ENCODE data around the gene RALGAPA1.

The RALGAPA1 gene

DNA sequence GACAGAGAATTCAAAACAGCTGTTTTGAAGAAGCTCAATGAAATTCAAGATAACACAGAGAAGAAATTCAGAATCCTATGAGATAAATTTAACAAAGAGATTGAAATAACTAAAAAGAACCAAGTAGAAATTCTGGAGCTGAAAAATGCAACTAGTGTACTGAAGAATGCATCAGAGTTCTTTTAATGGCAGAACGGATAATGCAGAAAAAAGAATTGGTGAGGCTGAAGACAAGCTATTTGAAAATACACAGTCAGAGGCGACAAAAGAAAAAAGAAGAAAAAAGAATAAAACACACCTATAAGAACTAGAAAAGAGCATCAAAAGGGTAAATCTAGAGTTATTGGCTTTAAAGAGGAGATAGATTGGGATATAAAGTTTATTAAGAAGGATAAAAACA lies 171.8 kb downstream of the RALGAPA1 start:
- H3K4me3 ChIP-seq (ENCODE audit: low read length): no peak overlapping the region
- H3K9ac ChIP-seq (ENCODE audit: low read length): no peak overlapping the region
- no peak overlapping the region for H2AFZ ChIP-seq (ENCODE audit: low read depth, low read length)
- H4K20me1 ChIP-seq (ENCODE audit: insufficient read depth, low read length): no peaks in the 10 kb centered on the region
- no peaks in the 10 kb centered on the region for H3K4me1 ChIP-seq (ENCODE audit: low read length)
- H3K9me3 ChIP-seq (ENCODE audit: insufficient read depth, low read length): no peaks in the 10 kb centered on the region
- peaks cover 8% of the 10 kb centered on the region for H3K36me3 ChIP-seq (replicated peaks; ENCODE audit: low read depth, low read length)
- no peak for TF ChIP-seq EZH2phosphoT487 (IDR thresholded peaks at IDR 0.05; ENCODE audit: low read depth)
- TF ChIP-seq, protein P1, sequence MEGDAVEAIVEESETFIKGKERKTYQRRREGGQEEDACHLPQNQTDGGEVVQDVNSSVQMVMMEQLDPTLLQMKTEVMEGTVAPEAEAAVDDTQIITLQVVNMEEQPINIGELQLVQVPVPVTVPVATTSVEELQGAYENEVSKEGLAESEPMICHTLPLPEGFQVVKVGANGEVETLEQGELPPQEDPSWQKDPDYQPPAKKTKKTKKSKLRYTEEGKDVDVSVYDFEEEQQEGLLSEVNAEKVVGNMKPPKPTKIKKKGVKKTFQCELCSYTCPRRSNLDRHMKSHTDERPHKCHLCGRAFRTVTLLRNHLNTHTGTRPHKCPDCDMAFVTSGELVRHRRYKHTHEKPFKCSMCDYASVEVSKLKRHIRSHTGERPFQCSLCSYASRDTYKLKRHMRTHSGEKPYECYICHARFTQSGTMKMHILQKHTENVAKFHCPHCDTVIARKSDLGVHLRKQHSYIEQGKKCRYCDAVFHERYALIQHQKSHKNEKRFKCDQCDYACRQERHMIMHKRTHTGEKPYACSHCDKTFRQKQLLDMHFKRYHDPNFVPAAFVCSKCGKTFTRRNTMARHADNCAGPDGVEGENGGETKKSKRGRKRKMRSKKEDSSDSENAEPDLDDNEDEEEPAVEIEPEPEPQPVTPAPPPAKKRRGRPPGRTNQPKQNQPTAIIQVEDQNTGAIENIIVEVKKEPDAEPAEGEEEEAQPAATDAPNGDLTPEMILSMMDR (IDR thresholded peaks at IDR 0.05; ENCODE audit: low read depth, low read length): no peak
- H3K27ac ChIP-seq (ENCODE audit: low read length): no peak overlapping the region
- H3K27me3 ChIP-seq (ENCODE audit: low read depth, low read length): no peaks in the 10 kb centered on the region
- H3K4me2 ChIP-seq (ENCODE audit: low read length): no peak overlapping the region
- no peaks in the 10 kb centered on the region for H3K79me2 ChIP-seq (ENCODE audit: low read length)

DNA sequence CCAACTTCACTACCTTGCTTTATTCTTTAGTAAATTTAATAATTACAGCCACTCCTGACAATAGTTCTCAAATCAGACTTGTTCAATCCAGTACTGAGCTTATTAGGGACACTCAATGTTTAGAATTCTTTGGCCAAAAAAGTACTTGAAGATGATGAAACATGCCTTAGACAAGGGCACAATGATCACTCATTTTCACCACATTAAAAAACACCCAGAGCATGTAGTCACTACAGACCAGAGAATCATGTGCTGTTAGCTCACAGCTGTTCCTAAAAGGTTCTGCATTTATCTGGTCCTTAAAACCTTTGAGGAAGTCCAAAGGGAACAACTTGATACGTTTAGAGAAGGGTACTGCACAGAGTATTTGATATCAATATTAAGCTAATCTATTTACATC lies 176.4 kb downstream of the RALGAPA1 start:
- H3K9me3 ChIP-seq (ENCODE audit: insufficient read depth, low read length): no peaks in the 10 kb centered on the region
- no peak overlapping the region for H3K4me3 ChIP-seq (ENCODE audit: low read length)
- H3K27me3 ChIP-seq (ENCODE audit: low read depth, low read length): no peaks in the 10 kb centered on the region
- no peaks in the 10 kb centered on the region for H3K79me2 ChIP-seq (ENCODE audit: low read length)
- no peaks in the 10 kb centered on the region for H3K4me1 ChIP-seq (ENCODE audit: low read length)
- H3K4me2 ChIP-seq (ENCODE audit: low read length): no peak overlapping the region
- peaks cover 6% of the 10 kb centered on the region for H3K36me3 ChIP-seq (replicated peaks; ENCODE audit: low read depth, low read length)
- no peaks in the 10 kb centered on the region for H4K20me1 ChIP-seq (ENCODE audit: insufficient read depth, low read length)
- H3K9ac ChIP-seq (ENCODE audit: low read length): no peak overlapping the region
- TF ChIP-seq EZH2phosphoT487 (IDR thresholded peaks at IDR 0.05; ENCODE audit: low read depth): no peak
- TF ChIP-seq, protein P1 (IDR thresholded peaks at IDR 0.05; ENCODE audit: low read depth, low read length): no peak
- H2AFZ ChIP-seq (ENCODE audit: low read depth, low read length): no peak overlapping the region
- H3K27ac ChIP-seq (ENCODE audit: low read length): no peak overlapping the region

DNA sequence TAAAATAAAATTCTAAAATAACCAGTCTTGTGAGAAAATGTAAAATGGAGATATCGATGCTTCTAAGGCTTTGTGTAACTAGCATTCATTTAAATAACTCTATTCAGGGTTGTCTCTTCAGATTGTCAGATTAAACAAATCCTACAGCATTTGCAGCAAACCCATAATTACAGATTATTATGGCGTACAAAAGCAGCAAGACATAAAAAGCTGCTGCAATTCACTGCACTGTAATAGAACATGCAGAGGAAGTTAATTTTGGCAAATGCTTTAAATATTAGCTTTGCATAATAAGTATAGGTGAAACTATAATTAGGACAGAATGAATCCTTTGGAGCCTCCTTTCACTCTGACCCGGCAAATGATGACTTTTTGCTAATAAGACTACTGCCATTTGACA lies 176.8 kb downstream of the RALGAPA1 start:
- TF ChIP-seq EZH2phosphoT487 (IDR thresholded peaks at IDR 0.05; ENCODE audit: low read depth): no peak
- TF ChIP-seq, protein P1 (IDR thresholded peaks at IDR 0.05; ENCODE audit: low read depth, low read length): no peak
- H3K4me3 ChIP-seq (ENCODE audit: low read length): no peak overlapping the region
- no peaks in the 10 kb centered on the region for H3K27me3 ChIP-seq (ENCODE audit: low read depth, low read length)
- H3K9ac ChIP-seq (ENCODE audit: low read length): no peak overlapping the region
- no peaks in the 10 kb centered on the region for H3K79me2 ChIP-seq (ENCODE audit: low read length)
- no peak overlapping the region for H3K4me2 ChIP-seq (ENCODE audit: low read length)
- H4K20me1 ChIP-seq (ENCODE audit: insufficient read depth, low read length): no peaks in the 10 kb centered on the region
- H2AFZ ChIP-seq (ENCODE audit: low read depth, low read length): no peak overlapping the region
- H3K36me3 ChIP-seq (replicated peaks; ENCODE audit: low read depth, low read length): peaks cover 6% of the 10 kb centered on the region
- H3K9me3 ChIP-seq (ENCODE audit: insufficient read depth, low read length): no peaks in the 10 kb centered on the region
- no peaks in the 10 kb centered on the region for H3K4me1 ChIP-seq (ENCODE audit: low read length)
- H3K27ac ChIP-seq (ENCODE audit: low read length): no peak overlapping the region

DNA sequence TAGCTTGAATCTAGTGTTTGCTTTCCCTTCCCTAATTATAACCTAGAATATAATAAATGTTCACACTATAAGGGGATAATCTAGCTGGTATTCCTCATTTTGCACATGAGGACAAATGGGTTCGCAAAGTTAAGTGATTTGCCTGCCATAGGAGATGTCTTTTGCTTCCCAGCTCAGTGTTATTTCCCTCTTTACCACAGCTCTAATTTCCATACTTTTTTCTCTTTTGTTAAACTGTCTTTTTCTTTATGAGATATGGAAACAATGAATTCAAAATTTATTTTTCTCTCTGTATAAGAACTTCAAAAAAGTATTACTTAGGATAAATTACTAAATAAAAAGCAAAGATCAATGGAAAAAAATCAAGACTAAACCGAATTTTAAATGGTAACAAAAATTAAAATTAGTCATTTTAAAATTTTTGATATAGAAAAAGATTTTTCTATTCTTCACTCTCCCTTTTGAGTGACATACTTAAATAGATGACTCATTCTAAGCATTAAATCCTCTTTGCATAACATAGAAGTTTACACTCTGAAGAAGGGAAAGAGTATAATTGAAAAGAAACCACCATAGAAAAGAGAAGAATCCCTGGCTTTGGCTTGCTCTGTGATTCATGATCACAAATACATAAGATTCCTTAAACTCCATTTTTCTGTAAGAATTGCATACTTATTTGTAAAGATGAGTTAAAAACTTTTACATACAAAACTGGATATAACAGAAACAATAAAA lies 177.9 kb downstream of the RALGAPA1 start:
- no peak overlapping the region for H3K27ac ChIP-seq (ENCODE audit: low read length)
- no peaks in the 10 kb centered on the region for H3K4me1 ChIP-seq (ENCODE audit: low read length)
- no peak overlapping the region for H3K4me2 ChIP-seq (ENCODE audit: low read length)
- no peaks in the 10 kb centered on the region for H3K79me2 ChIP-seq (ENCODE audit: low read length)
- no peaks in the 10 kb centered on the region for H3K9me3 ChIP-seq (ENCODE audit: insufficient read depth, low read length)
- H3K36me3 ChIP-seq (replicated peaks; ENCODE audit: low read depth, low read length): peaks cover 3% of the 10 kb centered on the region
- H3K9ac ChIP-seq (ENCODE audit: low read length): no peak overlapping the region
- TF ChIP-seq, protein P1 (IDR thresholded peaks at IDR 0.05; ENCODE audit: low read depth, low read length): no peak
- no peak for TF ChIP-seq EZH2phosphoT487 (IDR thresholded peaks at IDR 0.05; ENCODE audit: low read depth)
- no peak overlapping the region for H3K4me3 ChIP-seq (ENCODE audit: low read length)
- no peaks in the 10 kb centered on the region for H3K27me3 ChIP-seq (ENCODE audit: low read depth, low read length)
- no peaks in the 10 kb centered on the region for H4K20me1 ChIP-seq (ENCODE audit: insufficient read depth, low read length)
- H2AFZ ChIP-seq (ENCODE audit: low read depth, low read length): no peak overlapping the region
